Stimulated activated CD4-positive, alpha-beta T cell treated with anti-CD3 and anti-CD28 coated beads, Interleukin-15, amount 100 ng/mL, for 1 hour (primary cell): ENCODE results near the gene RING1.

Experiments used
- DNase-seq, 2 donors: peaks; one replicate each; pipeline ENCODE4 v3.0.0-alpha.2; 2020; ENCODE audit warnings: low read depth in 1 of 2, low spot score in 1 of 2

RING1 gene

GRCh38 chr6:33208091-33208967, at the start of gene RING1:
TSS of gene RING1 (plus strand) at chr6:33208500. CDS start at chr6:33208823, 323 bp downstream.
- peak; percentile 71 to 81 for DNase-seq

- DNase-seq = no peak
These were observed 48.2 kb upstream of the RING1 start for GRCh38 chr6:33160096-33160495.

- DNase-seq = no peak
These were observed 47.5 kb upstream of the RING1 start for GRCh38 chr6:33160728-33161344.

- DNase-seq = peak; percentile 78
These were observed 46.7 kb upstream of the RING1 start for GRCh38 chr6:33161354-33162331.

- no peak for DNase-seq
These were observed 44.8 kb upstream of the RING1 start for GRCh38 chr6:33163540-33163939.

- no peak for DNase-seq
These were observed 44.1 kb upstream of the RING1 start for GRCh38 chr6:33164176-33164575.

- no peak for DNase-seq
These were observed 43.5 kb upstream of the RING1 start for GRCh38 chr6:33164665-33165373.

GRCh38 chr6:33165581-33166258, 42.6 kb upstream of the RING1 start:
- no peak for DNase-seq

- no peak for DNase-seq
These were observed 41.9 kb upstream of the RING1 start for GRCh38 chr6:33166363-33166762.

GRCh38 chr6:33166811-33167210, 41.5 kb upstream of the RING1 start:
- no peak for DNase-seq

GRCh38 chr6:33167374-33168283, 40.7 kb upstream of the RING1 start:
- no peak for DNase-seq

- DNase-seq = no peak
These were observed 40.1 kb upstream of the RING1 start for GRCh38 chr6:33168284-33168601.

- DNase-seq = no peak
These were observed 39.7 kb upstream of the RING1 start for GRCh38 chr6:33168639-33169038.

- no peak for DNase-seq
These were observed 38.8 kb upstream of the RING1 start for GRCh38 chr6:33169291-33170175.

GRCh38 chr6:33170176-33171015, 37.9 kb upstream of the RING1 start:
- DNase-seq = no peak

- DNase-seq = no peak
These were observed 37.1 kb upstream of the RING1 start for GRCh38 chr6:33171016-33171879.
